ENCODE measurements around the gene CLGN. TPM values are rescaled to one million over a fixed set of nuclear protein-coding genes. Genes with fewer than 3 reads are reported as not detected.
A peak's percentile ranks its signal among the peaks of the same experiment; 100 is the strongest.

The CLGN gene, protein sequence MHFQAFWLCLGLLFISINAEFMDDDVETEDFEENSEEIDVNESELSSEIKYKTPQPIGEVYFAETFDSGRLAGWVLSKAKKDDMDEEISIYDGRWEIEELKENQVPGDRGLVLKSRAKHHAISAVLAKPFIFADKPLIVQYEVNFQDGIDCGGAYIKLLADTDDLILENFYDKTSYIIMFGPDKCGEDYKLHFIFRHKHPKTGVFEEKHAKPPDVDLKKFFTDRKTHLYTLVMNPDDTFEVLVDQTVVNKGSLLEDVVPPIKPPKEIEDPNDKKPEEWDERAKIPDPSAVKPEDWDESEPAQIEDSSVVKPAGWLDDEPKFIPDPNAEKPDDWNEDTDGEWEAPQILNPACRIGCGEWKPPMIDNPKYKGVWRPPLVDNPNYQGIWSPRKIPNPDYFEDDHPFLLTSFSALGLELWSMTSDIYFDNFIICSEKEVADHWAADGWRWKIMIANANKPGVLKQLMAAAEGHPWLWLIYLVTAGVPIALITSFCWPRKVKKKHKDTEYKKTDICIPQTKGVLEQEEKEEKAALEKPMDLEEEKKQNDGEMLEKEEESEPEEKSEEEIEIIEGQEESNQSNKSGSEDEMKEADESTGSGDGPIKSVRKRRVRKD
- not detected in 3 replicates for polyA plus RNA-seq
- 0.22 TPM for polyA plus RNA-seq (2011; ENCODE audit: low read depth)
- not detected in 2 replicates for polyA plus RNA-seq (2011; cell fraction: cytosol; rRNA removed)
- polyA plus RNA-seq (2011; cell fraction: nucleus; rRNA removed), result not detected in 2 replicates
- polyA plus RNA-seq (2012; ENCODE audit: low replicate concordance), result 0.18 TPM in 1 of 2 replicates, not detected in the other
- polyA minus RNA-seq, result not detected in 3 replicates
- not detected for polyA minus RNA-seq (2011; cell fraction: cytosol; rRNA and poly(A)+ RNA removed)
- polyA minus RNA-seq (2011; cell fraction: nucleus; rRNA and poly(A)+ RNA removed), result not detected in 2 replicates

DNA sequence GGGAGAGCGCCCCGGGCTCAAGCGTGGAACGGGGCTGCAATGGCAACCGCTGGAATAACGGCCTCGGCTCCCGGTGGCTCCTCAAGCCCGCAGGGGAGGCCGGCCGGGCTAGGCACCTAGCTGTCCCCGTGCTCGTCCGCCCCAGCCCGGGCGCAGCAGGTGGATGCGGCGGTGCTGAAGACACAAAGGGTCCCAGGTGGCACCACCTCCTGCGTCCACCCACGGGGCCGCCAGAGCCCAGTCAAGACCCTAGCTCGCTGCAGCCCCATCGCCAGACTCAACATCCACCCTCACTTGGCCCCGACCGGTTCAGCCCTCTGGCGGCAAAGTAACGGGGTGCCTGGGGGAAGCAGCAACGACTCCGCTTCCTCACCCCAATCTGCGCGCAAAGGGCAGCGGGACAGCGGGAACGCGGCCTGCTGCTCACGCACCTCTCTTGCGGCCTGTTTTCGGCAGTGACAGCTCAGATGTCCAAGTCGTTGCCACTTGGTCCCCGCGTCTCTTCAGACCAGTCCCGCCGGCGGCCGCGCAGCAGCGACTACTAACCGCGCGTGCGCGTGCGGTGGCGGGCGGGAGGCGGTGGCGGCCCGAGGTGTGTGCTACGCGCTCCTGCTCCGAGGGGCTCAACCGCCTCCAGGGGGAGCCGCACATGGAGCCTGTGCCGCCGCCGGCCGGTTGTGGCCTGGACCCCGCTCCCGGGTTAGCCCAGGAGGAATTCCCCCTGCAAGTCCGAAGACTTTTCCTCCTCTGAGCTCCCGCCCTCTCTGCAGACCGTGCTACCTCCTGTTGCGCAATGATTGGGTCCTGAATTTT lies at the start of gene CLGN:
Gene CLGN, minus strand, starts transcription at position 543 of the 813 bp plus-strand sequence. CDS start 14,570 bp downstream, outside the sequence.
- DNase-seq (ENCODE audit: low read depth, low spot score), result no peak

DNA sequence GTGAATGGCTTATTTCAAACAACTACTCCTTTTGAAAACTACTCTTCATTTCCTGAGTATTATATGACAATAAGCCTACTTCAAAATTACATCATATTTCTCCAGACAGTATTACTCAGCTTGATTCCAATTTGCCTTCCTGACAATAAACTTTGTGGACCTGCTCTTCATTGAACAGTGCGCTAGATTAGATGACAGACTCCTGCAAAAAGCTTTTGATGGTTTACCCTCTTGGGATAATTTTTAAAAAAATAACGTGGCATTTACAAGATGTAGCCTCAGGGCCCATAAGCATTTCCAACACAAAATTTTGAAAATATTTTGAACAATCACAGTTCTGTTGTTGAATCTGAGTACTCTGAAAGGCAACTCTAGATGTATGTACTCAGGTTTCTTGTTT lies 44.7 kb upstream of the CLGN start:
- Histone ChIP-seq H3K9me3 (ENCODE audit: control insufficient read depth, low read depth, low read length) (no peaks in the 10 kb centered on the region), H3K27ac (ENCODE audit: control insufficient read depth, insufficient read depth, low read length) (no peak overlapping the region), H3K4me1 (ENCODE audit: control insufficient read depth, extremely low read depth, insufficient read depth, low read length) (no peaks in the 10 kb centered on the region), H3K36me3 (ENCODE audit: control insufficient read depth in 2 of 2, extremely low read depth in 1 of 2, insufficient read depth in 2 of 2, low read length in 2 of 2) (no peaks in the 10 kb centered on the region), H3K9ac (ENCODE audit: control insufficient read depth, extremely low read depth, insufficient read depth, low read length) (no peak overlapping the region), H2AFZ (ENCODE audit: control insufficient read depth, low read length) (no peak overlapping the region), H4K20me1 (ENCODE audit: control insufficient read depth, extremely low read depth, insufficient read depth, low read length) (no peaks in the 10 kb centered on the region), H3K4me2 (ENCODE audit: control insufficient read depth, extremely low read depth, insufficient read depth, low read depth, low read length) (no peak overlapping the region), H3K4me3 (ENCODE audit: control insufficient read depth in 2 of 3, extremely low read depth in 1 of 3, insufficient read depth in 2 of 3, low read depth in 1 of 3, low read length in 3 of 3) (no peak overlapping the region), H3K27me3 (ENCODE audit: control insufficient read depth, extremely low read depth, insufficient read depth, low read length) (peaks cover 11% of the 10 kb centered on the region), H3K79me2 (ENCODE audit: control insufficient read depth, insufficient read depth, low read length) (no peaks in the 10 kb centered on the region), H3K9me1 (ENCODE audit: control insufficient read depth, extremely low read depth, insufficient read depth, low read length) (no peaks in the 10 kb centered on the region)
- FAIRE-seq, result no peak
- TF ChIP-seq, protein P1, sequence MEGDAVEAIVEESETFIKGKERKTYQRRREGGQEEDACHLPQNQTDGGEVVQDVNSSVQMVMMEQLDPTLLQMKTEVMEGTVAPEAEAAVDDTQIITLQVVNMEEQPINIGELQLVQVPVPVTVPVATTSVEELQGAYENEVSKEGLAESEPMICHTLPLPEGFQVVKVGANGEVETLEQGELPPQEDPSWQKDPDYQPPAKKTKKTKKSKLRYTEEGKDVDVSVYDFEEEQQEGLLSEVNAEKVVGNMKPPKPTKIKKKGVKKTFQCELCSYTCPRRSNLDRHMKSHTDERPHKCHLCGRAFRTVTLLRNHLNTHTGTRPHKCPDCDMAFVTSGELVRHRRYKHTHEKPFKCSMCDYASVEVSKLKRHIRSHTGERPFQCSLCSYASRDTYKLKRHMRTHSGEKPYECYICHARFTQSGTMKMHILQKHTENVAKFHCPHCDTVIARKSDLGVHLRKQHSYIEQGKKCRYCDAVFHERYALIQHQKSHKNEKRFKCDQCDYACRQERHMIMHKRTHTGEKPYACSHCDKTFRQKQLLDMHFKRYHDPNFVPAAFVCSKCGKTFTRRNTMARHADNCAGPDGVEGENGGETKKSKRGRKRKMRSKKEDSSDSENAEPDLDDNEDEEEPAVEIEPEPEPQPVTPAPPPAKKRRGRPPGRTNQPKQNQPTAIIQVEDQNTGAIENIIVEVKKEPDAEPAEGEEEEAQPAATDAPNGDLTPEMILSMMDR (optimal IDR thresholded peaks at IDR 0.05 in 1 of 3, IDR thresholded peaks at IDR 0.05 in 1 of 3, conservative IDR thresholded peaks at IDR 0.05 in 1 of 3; ENCODE audit: extremely low read depth in 1 of 3, insufficient read depth in 2 of 3, low read length in 3 of 3), result no peak
- no peak for TF ChIP-seq EZH2 (IDR thresholded peaks at IDR 0.05; ENCODE audit: low read length)
- no peak for DNase-seq (ENCODE audit: low read depth, low spot score)
- dilution Hi-C loops (cut with MboI; ENCODE audit: extremely low pct_ligation_motif_present, low sequenced_read_pairs), result no loop called here

More for the DNA sequence above, at the start of gene CLGN:
- Histone ChIP-seq H3K9me1 (ENCODE audit: control insufficient read depth, extremely low read depth, insufficient read depth, low read length) (no peaks in the 10 kb centered on the region), H3K9me3 (ENCODE audit: control insufficient read depth, low read depth, low read length) (no peaks in the 10 kb centered on the region), H3K4me3 (ENCODE audit: control insufficient read depth in 2 of 3, extremely low read depth in 1 of 3, insufficient read depth in 2 of 3, low read depth in 1 of 3, low read length in 3 of 3) (peak within 1 kb of the TSS; percentile 32 to 69 (median 61)), H4K20me1 (ENCODE audit: control insufficient read depth, extremely low read depth, insufficient read depth, low read length) (no peaks in the 10 kb centered on the region), H3K79me2 (ENCODE audit: control insufficient read depth, insufficient read depth, low read length) (no peaks in the 10 kb centered on the region), H3K27me3 (ENCODE audit: control insufficient read depth, extremely low read depth, insufficient read depth, low read length) (peaks cover 18% of the 10 kb centered on the region), H3K9ac (ENCODE audit: control insufficient read depth, extremely low read depth, insufficient read depth, low read length) (no peak within 1 kb of the TSS), H3K27ac (ENCODE audit: control insufficient read depth, insufficient read depth, low read length) (no peak within 1 kb of the TSS), H3K4me2 (ENCODE audit: control insufficient read depth, extremely low read depth, insufficient read depth, low read depth, low read length) (peak within 1 kb of the TSS; percentile 87), H2AFZ (ENCODE audit: control insufficient read depth, low read length) (peak within 1 kb of the TSS; percentile 89), H3K4me1 (ENCODE audit: control insufficient read depth, extremely low read depth, insufficient read depth, low read length) (no peaks in the 10 kb centered on the region), H3K36me3 (ENCODE audit: control insufficient read depth in 2 of 2, extremely low read depth in 1 of 2, insufficient read depth in 2 of 2, low read length in 2 of 2) (no peaks in the 10 kb centered on the region)
- TF ChIP-seq, protein P1 (optimal IDR thresholded peaks at IDR 0.05 in 1 of 3, IDR thresholded peaks at IDR 0.05 in 1 of 3, conservative IDR thresholded peaks at IDR 0.05 in 1 of 3; ENCODE audit: extremely low read depth in 1 of 3, insufficient read depth in 2 of 3, low read length in 3 of 3), result peak in 1 of 3 experiments; percentile 24
- peak; percentile 81 for TF ChIP-seq EZH2 (IDR thresholded peaks at IDR 0.05; ENCODE audit: low read length)
- no peak for FAIRE-seq
- dilution Hi-C loops (cut with MboI; ENCODE audit: extremely low pct_ligation_motif_present, low sequenced_read_pairs), result no loop called here
